Osteocyte (in vitro differentiated cells): Measurements from ENCODE around the gene C18orf63. TPM values are rescaled to one million over a fixed set of nuclear protein-coding genes. Genes with fewer than 3 reads are reported as not detected.

Source experiments
- DNase-seq: peaks from one replicate; pipeline ENCODE4 v3.0.0; 2021; ENCODE audit warnings: mixed read lengths; ENCODE audit not compliant: unreplicated experiment; ENCODE audit errors: extremely low spot score
- H3K27ac Mint-ChIP-seq: one replicate; pipeline ENCODE4 v1.8.0; 2021; ENCODE audit warnings: mild to moderate bottlenecking, mixed read lengths; ENCODE audit not compliant: unreplicated experiment
- H3K27me3 Mint-ChIP-seq: one replicate; pipeline ENCODE4 v1.8.0; 2021; ENCODE audit warnings: mixed read lengths; ENCODE audit not compliant: unreplicated experiment
- H3K36me3 Mint-ChIP-seq: one replicate; pipeline ENCODE4 v1.8.0; 2021; ENCODE audit warnings: mixed read lengths; ENCODE audit not compliant: unreplicated experiment
- H3K4me1 Mint-ChIP-seq: one replicate; pipeline ENCODE4 v1.8.0; 2021; ENCODE audit warnings: mixed read lengths; ENCODE audit not compliant: unreplicated experiment
- H3K4me3 Mint-ChIP-seq: one replicate; pipeline ENCODE4 v1.8.0; 2021; ENCODE audit warnings: mild to moderate bottlenecking, moderate library complexity, mixed read lengths; ENCODE audit not compliant: unreplicated experiment
- H3K9me3 Mint-ChIP-seq: one replicate; pipeline ENCODE4 v1.8.0; 2021; ENCODE audit warnings: mixed read lengths; ENCODE audit not compliant: unreplicated experiment
- CTCF ChIP-seq: fragments of 200-600 bp; sonication (generic); IDR thresholded peaks from 2 replicates; pipeline ENCODE4 v1.5.0; 2021; ENCODE audit warnings: antibody characterized with exemption, mild to moderate bottlenecking, moderate library complexity
- total RNA-seq: library from RNA; stranded (reverse); gene quantifications from 2 replicates; pipeline ENCODE4 v1.2.1, GENCODE V29; 2021

Gene C18orf63
- total RNA-seq, 1 donor from 2014 or later, result not detected

- no peak for TF ChIP-seq CTCF
- Mint-ChIP-seq H3K9me3 (no peaks in the 10 kb centered on the region), H3K36me3 (no peaks in the 10 kb centered on the region), H3K4me3 (no peak overlapping the region), H3K27me3 (no peaks in the 10 kb centered on the region), H3K4me1 (no peaks in the 10 kb centered on the region), H3K27ac (no peak overlapping the region)
- DNase-seq, result no peak
Measured at GRCh38 chr18:74402806-74403433, 87.3 kb downstream of the C18orf63 start.

- no peak for TF ChIP-seq CTCF
- no peak overlapping the region for H3K4me3 Mint-ChIP-seq
- H3K27ac Mint-ChIP-seq, result no peak overlapping the region
- H3K27me3 Mint-ChIP-seq, result no peaks in the 10 kb centered on the region
- H3K9me3 Mint-ChIP-seq, result no peaks in the 10 kb centered on the region
- H3K4me1 Mint-ChIP-seq, result no peaks in the 10 kb centered on the region
- H3K36me3 Mint-ChIP-seq, result no peaks in the 10 kb centered on the region
- DNase-seq, result no peak
Measured at GRCh38 chr18:74407888-74408287, 92.2 kb downstream of the C18orf63 start.

Other genes with a start within 250 kb of the C18orf63 start
- 0.73 and 0.86 TPM in 2 replicates for gene FBXO15, start 168.0 kb upstream of the C18orf63 start, total RNA-seq
- 22.0 and 23.3 TPM in 2 replicates for gene TIMM21, start 167.3 kb upstream of the C18orf63 start, total RNA-seq
- gene CYB5A, start 23.9 kb upstream of the C18orf63 start, total RNA-seq, result 28.2 and 33.2 TPM in 2 replicates
- gene DIPK1C, start 141.5 kb downstream of the C18orf63 start, total RNA-seq, result not detected in 2 replicates
- gene CNDP2, start 180.5 kb downstream of the C18orf63 start, total RNA-seq, result 75.2 and 78.8 TPM in 2 replicates
- gene CNDP1, start 218.7 kb downstream of the C18orf63 start, total RNA-seq, result not detected in 2 replicates